Adrenal gland (tissue), 5 donors: Measurements from ENCODE around the gene SFXN5.

Experiments used
- CTCF ChIP-seq, 6 experiments: fragments of 450-650 bp in 4 of 6; fragments of 200-600 bp in 2 of 6; sonication (generic) in 1 of 6; IDR thresholded peaks; 1 replicate in 5 of 6; 2 replicates in 1 of 6; pipeline versions ENCODE4 v1.5.1 to v1.8.0; 2016 to 2021; ENCODE audit warnings: antibody characterized with exemption in 6 of 6, mild to moderate bottlenecking in 2 of 6, moderate library complexity in 1 of 6
- POLR2A ChIP-seq, 2 donors: fragments of 450-650 bp; IDR thresholded peaks; one replicate each; pipeline ENCODE4 v1.6.1; 2017; ENCODE audit warnings: antibody characterized with exemption in 2 of 2, mild to moderate bottlenecking in 2 of 2, moderate library complexity in 1 of 2
- donor health status: DM: no; HTN: no; CAD: no.

GRCh38 chr2:72921088-72921851, 150.2 kb downstream of the SFXN5 start:
- TF ChIP-seq CTCF (IDR thresholded peaks at IDR 0.05), result no peak
- no peak for TF ChIP-seq POLR2A (IDR thresholded peaks at IDR 0.05)
